ENCODE results near the gene ZC3H12A. TPM values are rescaled to one million over a fixed set of nuclear protein-coding genes. Genes with fewer than 3 reads are reported as not detected.
A peak's percentile ranks its signal among the peaks of the same experiment; 100 is the strongest.

Gene ZC3H12A
- total and polyA plus RNA-seq, 8 donors: 8.4 to 89.3 (median 29.0) TPM

DNA sequence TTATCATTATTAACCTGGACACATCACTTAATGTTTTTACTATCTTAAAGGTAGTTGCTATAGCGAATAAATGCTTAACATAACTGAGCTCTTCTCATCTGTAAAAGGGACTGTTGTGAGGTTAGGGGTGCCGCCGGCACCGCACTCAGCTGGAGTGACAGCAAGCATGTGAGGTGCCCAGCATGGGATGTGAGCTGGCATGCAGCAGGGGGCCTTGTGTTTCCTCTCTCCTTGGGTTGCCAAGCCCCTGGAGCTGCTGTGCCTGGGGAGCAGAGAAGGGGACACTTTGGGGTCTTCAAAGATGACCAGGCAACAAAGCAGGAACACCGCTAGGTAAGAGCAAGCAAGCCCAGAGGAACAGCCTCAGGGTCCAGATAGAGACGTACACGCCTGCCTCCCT, 2.1 kb upstream of the ZC3H12A start:
- Histone ChIP-seq H3K4me1 (peaks cover 52 to 60% (median 56%) of the 10 kb centered on the region in 4 donors), H3K27ac (peak overlapping the region; percentile 87 to 99 (median 97)), H3K4me3 (no peak overlapping the region), H3K27me3 (no peaks in the 10 kb centered on the region), H3K36me3 (peaks cover 0 to 10% (median 4%) of the 10 kb centered on the region in 4 donors), H3K9me3 (no peaks in the 10 kb centered on the region)
- WGBS, 5 donors: 76 to 90% (median 86%) methylated on average over 7 of the region's 7 CpGs
- DNase-seq: no peak
- TF ChIP-seq EP300 (IDR thresholded peaks at IDR 0.05) (no peak), POLR2AphosphoS5 (IDR thresholded peaks at IDR 0.05) (no peak), POLR2A (IDR thresholded peaks at IDR 0.05) (no peak)
- TF ChIP-seq, protein P1, sequence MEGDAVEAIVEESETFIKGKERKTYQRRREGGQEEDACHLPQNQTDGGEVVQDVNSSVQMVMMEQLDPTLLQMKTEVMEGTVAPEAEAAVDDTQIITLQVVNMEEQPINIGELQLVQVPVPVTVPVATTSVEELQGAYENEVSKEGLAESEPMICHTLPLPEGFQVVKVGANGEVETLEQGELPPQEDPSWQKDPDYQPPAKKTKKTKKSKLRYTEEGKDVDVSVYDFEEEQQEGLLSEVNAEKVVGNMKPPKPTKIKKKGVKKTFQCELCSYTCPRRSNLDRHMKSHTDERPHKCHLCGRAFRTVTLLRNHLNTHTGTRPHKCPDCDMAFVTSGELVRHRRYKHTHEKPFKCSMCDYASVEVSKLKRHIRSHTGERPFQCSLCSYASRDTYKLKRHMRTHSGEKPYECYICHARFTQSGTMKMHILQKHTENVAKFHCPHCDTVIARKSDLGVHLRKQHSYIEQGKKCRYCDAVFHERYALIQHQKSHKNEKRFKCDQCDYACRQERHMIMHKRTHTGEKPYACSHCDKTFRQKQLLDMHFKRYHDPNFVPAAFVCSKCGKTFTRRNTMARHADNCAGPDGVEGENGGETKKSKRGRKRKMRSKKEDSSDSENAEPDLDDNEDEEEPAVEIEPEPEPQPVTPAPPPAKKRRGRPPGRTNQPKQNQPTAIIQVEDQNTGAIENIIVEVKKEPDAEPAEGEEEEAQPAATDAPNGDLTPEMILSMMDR (IDR thresholded peaks at IDR 0.05): no peak
- intact Hi-C loops (cut with DNase I; ENCODE audit: low total_unique reads): no loop called here

DNA sequence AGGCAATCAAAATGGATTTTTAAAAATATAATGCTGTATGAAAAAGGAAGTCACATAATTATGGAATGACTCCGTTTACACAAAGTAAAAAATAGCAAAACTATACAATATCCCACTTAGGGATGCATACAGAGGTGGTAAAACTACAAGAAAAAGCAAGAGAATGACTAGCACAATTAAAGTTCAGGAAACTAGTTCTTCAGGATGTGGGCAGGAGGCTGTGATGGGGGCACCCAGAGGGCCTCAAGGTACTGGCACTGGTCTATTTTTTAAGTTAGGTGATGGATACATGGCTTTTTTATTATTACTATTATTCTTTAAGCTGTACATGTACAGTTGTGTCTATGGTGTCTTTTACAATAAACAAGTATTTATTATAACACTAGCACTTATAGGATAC, 1.4 kb upstream of the ZC3H12A start:
- 66 to 80% (median 73%) methylated on average over 1 of the region's 1 CpG for WGBS, 5 donors
- H3K4me3 ChIP-seq: peak overlapping the region in 2 of 4 donors; percentile 58 to 85
- DNase-seq: no peak
- peak overlapping the region in 4 of 5 donors; percentile 97 to 99 (median 98) for H3K27ac ChIP-seq
- H3K36me3 ChIP-seq: peaks cover 3 to 15% (median 8%) of the 10 kb centered on the region in 4 donors
- no peak for TF ChIP-seq POLR2AphosphoS5 (IDR thresholded peaks at IDR 0.05)
- no peak for TF ChIP-seq POLR2A (IDR thresholded peaks at IDR 0.05)
- TF ChIP-seq, protein P1 (IDR thresholded peaks at IDR 0.05): no peak
- no peak for TF ChIP-seq EP300 (IDR thresholded peaks at IDR 0.05)
- peaks cover 59 to 67% (median 63%) of the 10 kb centered on the region in 4 donors for H3K4me1 ChIP-seq
- intact Hi-C loops (cut with DNase I; ENCODE audit: low total_unique reads): no loop called here
- H3K9me3 ChIP-seq: no peaks in the 10 kb centered on the region
- H3K27me3 ChIP-seq: no peaks in the 10 kb centered on the region

DNA sequence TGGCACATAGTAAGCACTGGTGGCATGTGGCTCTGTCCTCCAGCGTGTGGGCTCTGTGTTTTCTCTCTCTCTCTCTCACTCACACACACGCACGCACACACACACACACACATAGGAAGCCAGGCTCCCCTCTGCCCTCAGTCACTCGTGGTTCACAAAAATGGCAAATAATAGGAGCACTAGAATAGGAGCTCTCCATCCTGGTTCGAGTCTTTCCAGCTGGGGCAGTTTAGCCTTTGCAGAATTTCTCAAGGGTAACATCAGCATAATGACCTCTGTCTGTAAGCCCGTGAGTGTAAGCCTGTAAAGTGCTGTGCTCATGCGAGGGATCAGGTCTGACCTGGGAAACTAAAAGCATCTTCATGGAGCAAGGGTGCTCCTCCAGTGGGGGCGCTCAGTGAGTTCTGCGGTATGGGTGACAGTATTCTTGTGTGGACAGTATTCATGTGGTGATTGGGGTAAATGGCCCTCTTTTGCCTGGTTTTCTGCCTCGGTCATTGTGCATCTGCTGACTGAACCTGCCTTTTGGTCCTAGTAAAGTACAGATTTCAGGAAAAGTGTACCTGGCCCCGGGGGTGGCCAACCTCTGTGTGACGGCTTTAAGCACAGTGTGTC, 842 bp upstream of the ZC3H12A start:
- intact Hi-C loops (cut with DNase I; ENCODE audit: low total_unique reads): no loop called here
- peaks cover 64 to 72% (median 69%) of the 10 kb centered on the region in 4 donors for H3K4me1 ChIP-seq
- peak in 1 of 2 donors; percentile 48 for DNase-seq

DNA sequence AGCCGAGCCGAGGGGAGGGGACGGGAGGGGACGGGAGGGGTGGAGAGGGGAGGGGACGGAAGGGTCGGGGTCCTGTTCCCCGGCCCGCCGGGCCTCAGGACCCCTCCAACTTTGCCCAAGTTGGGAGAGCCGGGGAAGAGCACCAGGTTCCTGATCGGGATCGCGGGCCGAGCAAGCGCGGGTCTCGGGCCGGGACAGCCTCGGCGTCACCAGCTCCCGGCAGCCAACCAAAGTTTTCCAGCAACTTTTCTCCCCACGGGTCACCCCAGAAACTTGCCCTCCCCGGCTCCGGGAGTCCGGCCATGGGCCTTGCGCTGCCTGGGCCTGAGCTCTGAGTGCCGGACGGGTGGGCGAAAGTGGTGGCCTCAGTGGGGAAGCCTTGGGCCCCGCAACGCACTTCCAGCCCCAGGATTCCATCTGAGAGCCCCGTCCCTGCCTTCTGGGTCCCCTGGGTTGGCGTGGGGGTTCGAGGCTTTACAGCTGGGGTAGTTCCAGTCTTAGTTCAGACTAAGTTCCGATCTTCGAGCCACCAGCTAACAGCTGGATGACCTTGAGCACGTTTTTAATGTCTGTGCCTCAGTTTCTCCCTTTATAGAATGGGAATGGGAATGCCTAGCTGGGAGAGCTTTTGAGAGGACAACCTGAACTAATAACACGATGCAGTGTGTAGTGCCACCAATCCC, 458 bp downstream of the ZC3H12A start:
- 0 to 1% (median 1%) methylated on average over 27 to 38 of the region's 38 CpGs for WGBS, 5 donors
- no peaks in the 10 kb centered on the region for H3K27me3 ChIP-seq
- H3K4me3 ChIP-seq: peak overlapping the region; percentile 58 to 93 (median 87)
- no peak for TF ChIP-seq POLR2A (IDR thresholded peaks at IDR 0.05)
- TF ChIP-seq POLR2AphosphoS5 (IDR thresholded peaks at IDR 0.05): no peak
- TF ChIP-seq, protein P1 (IDR thresholded peaks at IDR 0.05): no peak
- no peak for TF ChIP-seq EP300 (IDR thresholded peaks at IDR 0.05)
- DNase-seq: peak; percentile 35 to 68
- peak overlapping the region; percentile 93 to 99 (median 97) for H3K27ac ChIP-seq
- H3K9me3 ChIP-seq: no peaks in the 10 kb centered on the region
- peaks cover 77 to 85% (median 81%) of the 10 kb centered on the region in 4 donors for H3K4me1 ChIP-seq
- peaks cover 7 to 25% (median 16%) of the 10 kb centered on the region in 4 donors for H3K36me3 ChIP-seq
- intact Hi-C loops (cut with DNase I; ENCODE audit: low total_unique reads): no loop called here

More for the DNA sequence above, 842 bp upstream of the ZC3H12A start:
- TF ChIP-seq EP300 (IDR thresholded peaks at IDR 0.05) (no peak), POLR2AphosphoS5 (IDR thresholded peaks at IDR 0.05) (peak in 1 of 3 donors; percentile 13), POLR2A (IDR thresholded peaks at IDR 0.05) (no peak)
- TF ChIP-seq, protein P1 (IDR thresholded peaks at IDR 0.05): no peak
- H3K9me3 ChIP-seq: no peaks in the 10 kb centered on the region
- peaks cover 6 to 21% (median 13%) of the 10 kb centered on the region in 4 donors for H3K36me3 ChIP-seq
- WGBS, 5 donors: 11 to 24% (median 15%) methylated on average over 12 of the region's 12 CpGs
- peak overlapping the region; percentile 58 to 93 (median 87) for H3K4me3 ChIP-seq
- peak overlapping the region; percentile 86 to 99 (median 97) for H3K27ac ChIP-seq
- H3K27me3 ChIP-seq: no peaks in the 10 kb centered on the region
